ENCODE data around the gene CACNA1C.

CACNA1C gene

DNA sequence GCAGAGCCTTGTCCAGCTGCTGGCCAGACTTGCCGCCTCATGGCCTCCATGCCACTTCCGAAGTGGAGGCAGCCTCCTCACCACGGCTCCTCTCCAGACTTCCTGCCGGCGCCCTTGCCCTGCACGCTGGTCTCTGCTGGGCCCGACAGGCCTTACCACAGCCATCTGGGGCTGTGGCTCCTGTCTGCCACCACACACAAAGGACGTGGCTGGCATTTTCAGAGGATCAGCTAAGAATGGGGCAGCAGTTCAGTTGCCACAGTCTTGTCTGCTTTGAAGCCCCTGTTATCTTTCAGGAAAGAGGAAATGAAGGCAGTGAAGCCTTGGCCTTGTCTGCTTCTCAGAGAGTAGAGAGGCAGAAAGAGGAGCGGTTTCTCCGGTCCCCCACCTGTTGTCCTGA, 564.0 kb downstream of the CACNA1C start:
- no peaks in the 10 kb centered on the region for H3K27me3 ChIP-seq (ENCODE audit: control insufficient read depth in 2 of 2, insufficient read depth in 2 of 2, low read length in 2 of 2)
- H3K4me3 ChIP-seq (ENCODE audit: low read length in 2 of 2) = no peak overlapping the region
- H3K4me1 ChIP-seq (ENCODE audit: control insufficient read depth in 2 of 2, insufficient read depth in 2 of 2, low read length in 2 of 2) = no peaks in the 10 kb centered on the region
- H3K9me3 ChIP-seq (ENCODE audit: control insufficient read depth in 2 of 2, low read length in 2 of 2) = no peaks in the 10 kb centered on the region
- H3K9ac ChIP-seq (ENCODE audit: low read depth in 1 of 2, low read length in 2 of 2) = no peak overlapping the region
- no peak overlapping the region for H3K27ac ChIP-seq (ENCODE audit: low read depth in 2 of 2, low read length in 2 of 2)
- H3K36me3 ChIP-seq (ENCODE audit: control insufficient read depth in 2 of 2, insufficient read depth in 2 of 2, low read length in 2 of 2) = no peaks in the 10 kb centered on the region

DNA sequence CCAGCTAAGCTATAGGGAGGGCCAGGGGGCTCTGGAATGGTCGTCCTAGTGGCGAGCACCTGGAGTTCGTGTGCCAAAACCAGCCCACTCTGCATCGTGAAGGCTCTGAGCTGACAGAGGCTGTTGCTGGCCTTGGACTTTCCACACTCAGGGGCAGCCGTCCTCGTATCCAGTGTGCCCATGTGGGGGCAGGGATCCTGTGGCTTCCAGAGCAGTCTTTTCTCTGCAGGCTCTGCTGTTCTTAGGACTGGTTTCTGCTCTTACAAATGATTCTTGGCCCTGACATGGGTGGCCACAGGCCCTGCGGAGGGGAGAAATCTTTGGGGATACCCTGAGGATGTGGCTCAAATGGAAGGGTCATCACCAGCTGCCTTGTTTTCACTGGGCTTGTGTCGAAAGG, 564.6 kb downstream of the CACNA1C start:
- Histone ChIP-seq H3K9ac (ENCODE audit: low read depth in 1 of 2, low read length in 2 of 2) (no peak overlapping the region), H3K4me3 (ENCODE audit: low read length in 2 of 2) (no peak overlapping the region), H3K9me3 (ENCODE audit: control insufficient read depth in 2 of 2, low read length in 2 of 2) (no peaks in the 10 kb centered on the region), H3K36me3 (ENCODE audit: control insufficient read depth in 2 of 2, insufficient read depth in 2 of 2, low read length in 2 of 2) (no peaks in the 10 kb centered on the region), H3K4me1 (ENCODE audit: control insufficient read depth in 2 of 2, insufficient read depth in 2 of 2, low read length in 2 of 2) (no peaks in the 10 kb centered on the region), H3K27me3 (ENCODE audit: control insufficient read depth in 2 of 2, insufficient read depth in 2 of 2, low read length in 2 of 2) (no peaks in the 10 kb centered on the region), H3K27ac (ENCODE audit: low read depth in 2 of 2, low read length in 2 of 2) (no peak overlapping the region)

DNA sequence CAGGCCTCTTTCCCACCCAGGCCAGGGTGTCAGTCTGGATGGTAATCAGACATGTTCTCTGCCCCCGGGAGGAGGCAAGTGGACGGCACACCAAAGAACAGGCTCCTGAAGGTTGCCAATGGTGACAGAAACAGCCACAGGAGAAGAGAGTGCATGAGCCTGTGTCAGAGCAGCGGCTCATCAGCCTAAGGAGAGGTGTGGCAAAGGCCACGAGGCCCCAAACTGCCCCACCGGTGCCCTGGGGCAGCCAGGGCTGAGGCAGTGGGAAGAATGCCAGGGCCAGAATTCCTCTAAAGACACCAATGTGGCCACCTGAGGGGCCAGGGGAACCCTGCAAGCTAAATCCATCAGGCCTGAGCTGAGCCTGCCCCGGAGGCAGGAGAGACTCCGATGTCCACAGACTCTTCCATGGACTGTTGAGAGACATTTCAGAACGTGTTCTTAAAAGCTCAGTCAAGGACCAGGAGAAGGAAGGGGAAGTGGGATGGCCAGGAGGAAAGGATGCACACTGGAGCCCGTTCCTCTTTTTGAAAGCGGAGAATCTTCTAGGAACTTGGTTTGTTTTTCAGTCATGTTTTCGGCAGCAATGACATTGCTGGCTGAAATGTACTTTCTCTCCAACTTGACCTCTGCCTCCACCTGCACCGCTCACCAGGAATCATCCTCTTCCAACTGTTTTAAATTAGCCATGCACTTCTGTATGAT, 565.7 kb downstream of the CACNA1C start:
- Histone ChIP-seq H3K4me3 (ENCODE audit: low read length in 2 of 2) (no peak overlapping the region), H3K27ac (ENCODE audit: low read depth in 2 of 2, low read length in 2 of 2) (no peak overlapping the region), H3K27me3 (ENCODE audit: control insufficient read depth in 2 of 2, insufficient read depth in 2 of 2, low read length in 2 of 2) (no peaks in the 10 kb centered on the region), H3K9me3 (ENCODE audit: control insufficient read depth in 2 of 2, low read length in 2 of 2) (no peaks in the 10 kb centered on the region), H3K36me3 (ENCODE audit: control insufficient read depth in 2 of 2, insufficient read depth in 2 of 2, low read length in 2 of 2) (no peaks in the 10 kb centered on the region), H3K4me1 (ENCODE audit: control insufficient read depth in 2 of 2, insufficient read depth in 2 of 2, low read length in 2 of 2) (no peaks in the 10 kb centered on the region), H3K9ac (ENCODE audit: low read depth in 1 of 2, low read length in 2 of 2) (no peak overlapping the region)

DNA sequence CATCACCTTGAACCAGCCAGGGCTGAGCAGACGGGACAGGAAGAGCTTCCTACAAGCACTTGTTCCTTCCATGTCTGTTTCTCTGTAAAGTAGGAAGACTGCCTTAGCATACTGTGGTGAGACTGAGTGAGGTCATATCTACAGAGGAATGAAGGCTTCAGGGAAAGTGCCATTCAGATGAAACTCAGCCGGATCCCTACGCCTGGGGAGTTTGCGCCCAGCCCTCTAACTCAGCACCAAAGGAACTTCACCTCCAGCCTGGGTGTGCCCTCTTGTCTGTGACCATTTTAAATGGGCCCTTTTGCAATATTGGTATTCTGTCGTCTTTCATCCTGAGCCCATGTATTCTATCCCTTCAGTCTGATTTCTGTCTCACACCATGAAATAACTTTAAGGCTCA, 566.3 kb downstream of the CACNA1C start:
- Histone ChIP-seq H3K9ac (ENCODE audit: low read depth in 1 of 2, low read length in 2 of 2) (no peak overlapping the region), H3K27ac (ENCODE audit: low read depth in 2 of 2, low read length in 2 of 2) (no peak overlapping the region), H3K27me3 (ENCODE audit: control insufficient read depth in 2 of 2, insufficient read depth in 2 of 2, low read length in 2 of 2) (no peaks in the 10 kb centered on the region), H3K36me3 (ENCODE audit: control insufficient read depth in 2 of 2, insufficient read depth in 2 of 2, low read length in 2 of 2) (no peaks in the 10 kb centered on the region), H3K4me3 (ENCODE audit: low read length in 2 of 2) (no peak overlapping the region), H3K9me3 (ENCODE audit: control insufficient read depth in 2 of 2, low read length in 2 of 2) (no peaks in the 10 kb centered on the region), H3K4me1 (ENCODE audit: control insufficient read depth in 2 of 2, insufficient read depth in 2 of 2, low read length in 2 of 2) (no peaks in the 10 kb centered on the region)

DNA sequence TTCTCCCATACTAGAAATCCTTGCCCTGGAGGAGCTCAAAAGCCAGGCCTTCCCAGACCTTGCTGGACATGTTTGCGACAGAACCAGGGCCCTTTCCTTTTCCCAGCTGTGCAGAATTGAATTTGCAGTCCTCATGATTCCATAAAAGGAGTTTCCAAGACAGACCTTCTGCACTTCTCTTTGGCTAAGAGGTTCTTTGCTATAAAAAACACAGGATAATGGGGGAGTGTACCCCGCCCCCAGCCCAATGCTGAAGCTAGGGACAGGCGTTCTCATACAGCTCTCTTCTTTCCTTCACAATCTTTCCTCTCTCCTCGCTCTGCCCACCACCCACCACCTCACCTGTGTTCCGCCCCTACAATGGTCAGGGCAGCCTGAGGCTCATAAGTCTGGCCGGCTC, 569.7 kb downstream of the CACNA1C start:
- Histone ChIP-seq H3K9ac (ENCODE audit: low read depth in 1 of 2, low read length in 2 of 2) (no peak overlapping the region), H3K36me3 (ENCODE audit: control insufficient read depth in 2 of 2, insufficient read depth in 2 of 2, low read length in 2 of 2) (no peaks in the 10 kb centered on the region), H3K4me3 (ENCODE audit: low read length in 2 of 2) (no peak overlapping the region), H3K27me3 (ENCODE audit: control insufficient read depth in 2 of 2, insufficient read depth in 2 of 2, low read length in 2 of 2) (no peaks in the 10 kb centered on the region), H3K9me3 (ENCODE audit: control insufficient read depth in 2 of 2, low read length in 2 of 2) (no peaks in the 10 kb centered on the region), H3K27ac (ENCODE audit: low read depth in 2 of 2, low read length in 2 of 2) (no peak overlapping the region), H3K4me1 (ENCODE audit: control insufficient read depth in 2 of 2, insufficient read depth in 2 of 2, low read length in 2 of 2) (no peaks in the 10 kb centered on the region)

DNA sequence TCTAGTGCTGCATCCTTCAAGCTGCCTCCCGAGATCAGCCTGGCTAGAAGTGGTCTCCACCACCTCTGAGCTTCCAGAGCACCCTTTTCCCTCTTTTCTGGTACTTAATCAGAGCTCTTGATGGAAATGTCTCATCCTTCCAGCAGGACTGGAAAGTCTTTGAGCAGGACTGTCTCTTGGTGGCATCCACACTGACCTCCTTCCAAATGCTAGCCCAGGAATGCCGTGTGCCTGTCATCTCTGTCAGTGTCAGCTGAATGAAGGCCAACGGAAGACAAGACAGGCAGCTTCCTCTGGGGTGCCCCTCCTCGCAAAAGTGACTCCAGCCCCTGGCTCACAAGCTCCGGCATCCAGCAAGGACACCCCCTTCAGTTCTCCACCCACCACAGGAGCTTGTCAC, 570.7 kb downstream of the CACNA1C start:
- Histone ChIP-seq H3K9ac (ENCODE audit: low read depth in 1 of 2, low read length in 2 of 2) (no peak overlapping the region), H3K9me3 (ENCODE audit: control insufficient read depth in 2 of 2, low read length in 2 of 2) (no peaks in the 10 kb centered on the region), H3K27me3 (ENCODE audit: control insufficient read depth in 2 of 2, insufficient read depth in 2 of 2, low read length in 2 of 2) (no peaks in the 10 kb centered on the region), H3K4me3 (ENCODE audit: low read length in 2 of 2) (no peak overlapping the region), H3K27ac (ENCODE audit: low read depth in 2 of 2, low read length in 2 of 2) (no peak overlapping the region), H3K36me3 (ENCODE audit: control insufficient read depth in 2 of 2, insufficient read depth in 2 of 2, low read length in 2 of 2) (no peaks in the 10 kb centered on the region), H3K4me1 (ENCODE audit: control insufficient read depth in 2 of 2, insufficient read depth in 2 of 2, low read length in 2 of 2) (no peaks in the 10 kb centered on the region)

DNA sequence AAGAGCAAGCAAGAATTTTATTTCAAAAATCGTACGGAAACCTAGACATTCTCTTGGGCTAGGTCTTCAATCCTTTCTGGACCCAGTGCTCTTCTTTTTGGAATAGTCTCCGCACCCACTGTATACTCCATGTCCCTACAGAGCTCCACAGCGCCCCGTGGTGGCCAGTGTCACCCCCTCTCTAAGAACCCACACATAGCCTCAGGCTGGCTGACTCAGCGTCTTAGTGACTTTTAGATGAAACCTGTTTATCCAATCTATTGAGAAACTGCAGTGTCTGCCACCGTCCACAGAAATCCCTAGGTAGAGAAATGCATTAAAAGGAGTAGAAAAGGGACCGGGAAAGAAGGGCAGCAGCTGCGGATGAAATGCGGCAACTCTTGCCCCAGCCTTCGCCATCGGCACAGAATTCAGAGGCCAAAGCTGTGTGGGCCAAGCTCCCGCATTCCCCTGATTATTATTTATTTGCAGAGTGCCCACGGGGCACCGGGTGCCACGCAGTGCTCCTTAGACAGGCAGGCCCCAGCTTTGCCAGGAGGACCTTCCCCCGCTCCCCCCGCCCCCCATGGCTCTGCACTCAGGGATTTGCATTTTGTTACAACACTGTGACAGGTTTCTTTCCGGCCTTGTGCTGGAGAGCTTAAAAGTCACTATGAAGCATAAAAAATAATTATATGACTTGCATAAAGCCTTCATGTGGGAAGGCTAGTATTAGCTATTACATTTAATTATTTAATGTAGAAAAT, 571.9 kb downstream of the CACNA1C start:
- no peaks in the 10 kb centered on the region for H3K36me3 ChIP-seq (ENCODE audit: control insufficient read depth in 2 of 2, insufficient read depth in 2 of 2, low read length in 2 of 2)
- H3K27ac ChIP-seq (ENCODE audit: low read depth in 2 of 2, low read length in 2 of 2) = no peak overlapping the region
- H3K9ac ChIP-seq (ENCODE audit: low read depth in 1 of 2, low read length in 2 of 2) = no peak overlapping the region
- H3K4me3 ChIP-seq (ENCODE audit: low read length in 2 of 2) = no peak overlapping the region
- no peaks in the 10 kb centered on the region for H3K27me3 ChIP-seq (ENCODE audit: control insufficient read depth in 2 of 2, insufficient read depth in 2 of 2, low read length in 2 of 2)
- H3K9me3 ChIP-seq (ENCODE audit: control insufficient read depth in 2 of 2, low read length in 2 of 2) = no peaks in the 10 kb centered on the region
- H3K4me1 ChIP-seq (ENCODE audit: control insufficient read depth in 2 of 2, insufficient read depth in 2 of 2, low read length in 2 of 2) = no peaks in the 10 kb centered on the region

DNA sequence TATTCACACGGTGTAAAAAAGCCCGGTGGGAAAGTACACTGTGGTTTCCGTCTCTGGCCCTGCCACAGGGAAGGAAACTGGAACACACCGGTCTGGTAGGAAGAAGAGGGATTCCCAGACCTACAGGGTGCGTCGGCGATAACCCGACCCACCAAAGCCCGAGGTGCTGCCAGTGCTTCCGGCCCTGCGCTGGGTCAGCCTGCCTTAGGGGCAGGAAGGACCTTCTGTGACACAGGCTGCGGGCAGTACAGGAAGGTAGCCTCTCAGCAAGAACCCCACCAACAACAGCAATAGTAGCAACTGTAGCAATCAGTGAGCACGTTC, 572.5 kb downstream of the CACNA1C start:
- Histone ChIP-seq H3K9ac (ENCODE audit: low read depth in 1 of 2, low read length in 2 of 2) (no peak overlapping the region), H3K4me3 (ENCODE audit: low read length in 2 of 2) (no peak overlapping the region), H3K4me1 (ENCODE audit: control insufficient read depth in 2 of 2, insufficient read depth in 2 of 2, low read length in 2 of 2) (no peaks in the 10 kb centered on the region), H3K27ac (ENCODE audit: low read depth in 2 of 2, low read length in 2 of 2) (no peak overlapping the region), H3K27me3 (ENCODE audit: control insufficient read depth in 2 of 2, insufficient read depth in 2 of 2, low read length in 2 of 2) (no peaks in the 10 kb centered on the region), H3K36me3 (ENCODE audit: control insufficient read depth in 2 of 2, insufficient read depth in 2 of 2, low read length in 2 of 2) (no peaks in the 10 kb centered on the region), H3K9me3 (ENCODE audit: control insufficient read depth in 2 of 2, low read length in 2 of 2) (no peaks in the 10 kb centered on the region)

DNA sequence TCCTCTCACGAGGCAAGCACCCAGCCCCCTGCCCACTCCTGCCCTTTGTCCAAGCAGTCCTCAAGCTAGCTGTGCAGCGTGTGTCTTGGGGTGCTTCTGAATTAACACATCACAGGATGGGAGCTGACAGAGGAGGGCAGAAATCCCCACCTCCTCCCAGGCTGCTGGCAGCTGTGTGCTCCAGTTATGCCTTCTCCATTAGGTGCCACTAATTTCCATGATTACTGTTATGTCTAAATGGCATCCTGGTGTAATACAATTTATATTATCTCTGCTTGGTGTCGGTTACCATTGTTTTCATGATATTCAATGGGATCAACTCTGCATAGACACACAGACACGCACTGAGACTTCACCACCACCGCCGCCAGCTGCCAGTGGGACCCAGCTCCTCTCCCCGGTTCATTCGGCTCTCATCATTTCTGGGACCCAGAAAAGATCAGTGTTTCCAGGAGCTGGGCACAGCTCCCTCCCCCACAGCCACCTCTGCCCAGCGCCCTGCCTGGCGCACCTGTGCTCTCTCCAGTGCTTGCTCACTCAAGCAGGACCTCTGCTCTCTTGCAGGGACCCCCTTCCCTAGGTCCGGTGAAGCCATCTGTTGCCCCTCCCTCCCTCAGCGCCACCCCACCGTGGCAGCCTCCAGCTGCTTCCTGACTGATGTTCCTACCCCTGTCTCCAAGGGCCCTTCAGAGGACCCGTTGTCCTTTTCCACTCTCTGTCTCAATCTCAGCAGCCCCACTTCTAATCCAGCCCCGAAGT, 574.5 kb downstream of the CACNA1C start:
- Histone ChIP-seq H3K4me1 (ENCODE audit: control insufficient read depth in 2 of 2, insufficient read depth in 2 of 2, low read length in 2 of 2) (no peaks in the 10 kb centered on the region), H3K9me3 (ENCODE audit: control insufficient read depth in 2 of 2, low read length in 2 of 2) (no peaks in the 10 kb centered on the region), H3K9ac (ENCODE audit: low read depth in 1 of 2, low read length in 2 of 2) (no peak overlapping the region), H3K36me3 (ENCODE audit: control insufficient read depth in 2 of 2, insufficient read depth in 2 of 2, low read length in 2 of 2) (no peaks in the 10 kb centered on the region), H3K4me3 (ENCODE audit: low read length in 2 of 2) (no peak overlapping the region), H3K27ac (ENCODE audit: low read depth in 2 of 2, low read length in 2 of 2) (no peak overlapping the region), H3K27me3 (ENCODE audit: control insufficient read depth in 2 of 2, insufficient read depth in 2 of 2, low read length in 2 of 2) (no peaks in the 10 kb centered on the region)

DNA sequence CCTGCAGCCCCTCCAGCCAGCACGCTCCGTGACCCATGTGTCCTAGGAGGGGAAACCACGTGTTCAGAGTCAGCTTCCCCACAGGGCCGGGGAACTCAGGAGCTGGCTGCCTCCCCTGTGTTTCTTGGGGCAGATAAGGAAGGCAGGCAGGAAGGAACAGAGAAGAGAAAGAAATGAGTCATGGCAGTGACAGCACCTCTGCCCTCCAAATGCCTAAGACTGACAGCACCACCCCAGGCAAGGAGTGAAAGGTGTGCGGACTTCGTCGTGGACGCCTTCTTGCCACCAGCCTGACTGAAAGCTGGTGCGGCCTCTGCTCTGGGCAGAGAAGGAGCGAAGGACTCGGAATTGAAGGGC, 575.0 kb downstream of the CACNA1C start:
- Histone ChIP-seq H3K9me3 (ENCODE audit: control insufficient read depth in 2 of 2, low read length in 2 of 2) (no peaks in the 10 kb centered on the region), H3K27me3 (ENCODE audit: control insufficient read depth in 2 of 2, insufficient read depth in 2 of 2, low read length in 2 of 2) (no peaks in the 10 kb centered on the region), H3K4me3 (ENCODE audit: low read length in 2 of 2) (no peak overlapping the region), H3K27ac (ENCODE audit: low read depth in 2 of 2, low read length in 2 of 2) (peak overlapping the region; percentile 28 to 38), H3K36me3 (ENCODE audit: control insufficient read depth in 2 of 2, insufficient read depth in 2 of 2, low read length in 2 of 2) (no peaks in the 10 kb centered on the region), H3K9ac (ENCODE audit: low read depth in 1 of 2, low read length in 2 of 2) (no peak overlapping the region), H3K4me1 (ENCODE audit: control insufficient read depth in 2 of 2, insufficient read depth in 2 of 2, low read length in 2 of 2) (no peaks in the 10 kb centered on the region)
